Measurements from ENCODE around the gene PDE11A.

Gene PDE11A

DNA sequence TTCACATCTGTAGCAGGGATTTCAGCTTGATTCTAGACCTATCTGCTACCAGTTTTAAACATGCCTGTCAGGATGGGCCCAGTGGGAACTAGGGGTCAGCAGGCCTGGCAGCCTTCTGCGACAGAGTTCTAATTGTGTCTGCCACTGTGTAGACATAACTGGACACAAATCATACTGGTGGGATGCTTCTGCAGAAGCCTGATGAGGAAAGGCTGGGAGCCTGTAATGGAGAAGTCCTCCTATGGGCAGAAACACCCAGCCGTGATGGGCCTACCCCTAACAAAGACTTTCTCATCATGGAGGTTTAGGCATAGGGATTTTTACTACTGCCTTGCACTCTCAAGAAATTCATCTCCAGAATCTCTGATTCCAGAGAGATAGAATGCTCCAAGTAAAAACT is 166.9 kb downstream of the PDE11A start:
- H3K4me3 ChIP-seq (ENCODE audit: low read length) = peak overlapping the region; percentile 70
- H4K20me1 ChIP-seq (ENCODE audit: insufficient read depth, low read length) = no peaks in the 10 kb centered on the region
- peak overlapping the region; percentile 93 for H2AFZ ChIP-seq (ENCODE audit: low read depth, low read length)
- TF ChIP-seq, protein P1, sequence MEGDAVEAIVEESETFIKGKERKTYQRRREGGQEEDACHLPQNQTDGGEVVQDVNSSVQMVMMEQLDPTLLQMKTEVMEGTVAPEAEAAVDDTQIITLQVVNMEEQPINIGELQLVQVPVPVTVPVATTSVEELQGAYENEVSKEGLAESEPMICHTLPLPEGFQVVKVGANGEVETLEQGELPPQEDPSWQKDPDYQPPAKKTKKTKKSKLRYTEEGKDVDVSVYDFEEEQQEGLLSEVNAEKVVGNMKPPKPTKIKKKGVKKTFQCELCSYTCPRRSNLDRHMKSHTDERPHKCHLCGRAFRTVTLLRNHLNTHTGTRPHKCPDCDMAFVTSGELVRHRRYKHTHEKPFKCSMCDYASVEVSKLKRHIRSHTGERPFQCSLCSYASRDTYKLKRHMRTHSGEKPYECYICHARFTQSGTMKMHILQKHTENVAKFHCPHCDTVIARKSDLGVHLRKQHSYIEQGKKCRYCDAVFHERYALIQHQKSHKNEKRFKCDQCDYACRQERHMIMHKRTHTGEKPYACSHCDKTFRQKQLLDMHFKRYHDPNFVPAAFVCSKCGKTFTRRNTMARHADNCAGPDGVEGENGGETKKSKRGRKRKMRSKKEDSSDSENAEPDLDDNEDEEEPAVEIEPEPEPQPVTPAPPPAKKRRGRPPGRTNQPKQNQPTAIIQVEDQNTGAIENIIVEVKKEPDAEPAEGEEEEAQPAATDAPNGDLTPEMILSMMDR (IDR thresholded peaks at IDR 0.05; ENCODE audit: low read depth, low read length) = no peak
- TF ChIP-seq EZH2phosphoT487 (IDR thresholded peaks at IDR 0.05; ENCODE audit: low read depth) = no peak
- H3K4me1 ChIP-seq (ENCODE audit: low read length) = peaks cover 11% of the 10 kb centered on the region
- peak overlapping the region; percentile 25; the same call in 1 of the 2 replicates for H3K9ac ChIP-seq (ENCODE audit: low read length)
- H3K27ac ChIP-seq (ENCODE audit: low read length) = no peak overlapping the region
- H3K79me2 ChIP-seq (ENCODE audit: low read length) = no peaks in the 10 kb centered on the region
- no peaks in the 10 kb centered on the region for H3K36me3 ChIP-seq (replicated peaks; ENCODE audit: low read depth, low read length)
- no peaks in the 10 kb centered on the region for H3K9me3 ChIP-seq (ENCODE audit: insufficient read depth, low read length)
- no peaks in the 10 kb centered on the region for H3K27me3 ChIP-seq (ENCODE audit: low read depth, low read length)
- peak overlapping the region; percentile 78 for H3K4me2 ChIP-seq (ENCODE audit: low read length)

- Histone ChIP-seq H3K27me3 (ENCODE audit: low read depth, low read length) (no peaks in the 10 kb centered on the region), H3K4me1 (ENCODE audit: low read length) (peaks cover 11% of the 10 kb centered on the region), H3K27ac (ENCODE audit: low read length) (no peak overlapping the region), H3K4me2 (ENCODE audit: low read length) (no peak overlapping the region), H3K4me3 (ENCODE audit: low read length) (no peak overlapping the region), H3K36me3 (replicated peaks; ENCODE audit: low read depth, low read length) (no peaks in the 10 kb centered on the region), H4K20me1 (ENCODE audit: insufficient read depth, low read length) (no peaks in the 10 kb centered on the region), H3K9me3 (ENCODE audit: insufficient read depth, low read length) (no peaks in the 10 kb centered on the region), H3K79me2 (ENCODE audit: low read length) (no peaks in the 10 kb centered on the region), H2AFZ (ENCODE audit: low read depth, low read length) (no peak overlapping the region), H3K9ac (ENCODE audit: low read length) (no peak overlapping the region)
- TF ChIP-seq, protein P1 (IDR thresholded peaks at IDR 0.05; ENCODE audit: low read depth, low read length) = no peak
- no peak for TF ChIP-seq EZH2phosphoT487 (IDR thresholded peaks at IDR 0.05; ENCODE audit: low read depth)
These were observed 170.0 kb downstream of the PDE11A start for GRCh38 chr2:177902395-177903163.

DNA sequence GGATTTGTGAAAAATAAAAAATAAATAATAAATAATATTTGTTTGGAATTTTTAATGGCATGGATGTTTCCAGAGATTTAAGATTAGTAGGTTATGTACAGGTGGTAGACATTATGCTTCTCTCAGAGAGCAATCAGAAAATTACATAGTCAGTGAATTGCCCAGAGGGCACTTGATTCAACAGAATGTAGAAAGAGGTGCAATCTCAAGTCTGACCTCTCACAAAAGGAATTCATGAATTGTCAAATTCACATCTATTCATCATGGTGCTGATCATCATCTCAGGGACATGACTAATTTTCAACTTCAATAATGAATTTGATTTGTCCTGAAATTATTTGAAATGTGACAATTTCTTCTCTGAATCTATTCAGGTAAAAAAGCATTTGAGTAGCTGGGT is 172.5 kb downstream of the PDE11A start:
- Histone ChIP-seq H3K36me3 (replicated peaks; ENCODE audit: low read depth, low read length) (no peaks in the 10 kb centered on the region), H3K27me3 (ENCODE audit: low read depth, low read length) (no peaks in the 10 kb centered on the region), H3K27ac (ENCODE audit: low read length) (no peak overlapping the region), H3K4me1 (ENCODE audit: low read length) (no peaks in the 10 kb centered on the region), H3K9ac (ENCODE audit: low read length) (no peak overlapping the region), H3K4me2 (ENCODE audit: low read length) (no peak overlapping the region), H2AFZ (ENCODE audit: low read depth, low read length) (no peak overlapping the region), H3K9me3 (ENCODE audit: insufficient read depth, low read length) (no peaks in the 10 kb centered on the region), H3K4me3 (ENCODE audit: low read length) (no peak overlapping the region), H4K20me1 (ENCODE audit: insufficient read depth, low read length) (no peaks in the 10 kb centered on the region), H3K79me2 (ENCODE audit: low read length) (no peaks in the 10 kb centered on the region)
- no peak for TF ChIP-seq EZH2phosphoT487 (IDR thresholded peaks at IDR 0.05; ENCODE audit: low read depth)
- TF ChIP-seq, protein P1 (IDR thresholded peaks at IDR 0.05; ENCODE audit: low read depth, low read length) = no peak

GRCh38 chr2:177897278-177897677 is 175.3 kb downstream of the PDE11A start:
- Histone ChIP-seq H3K27me3 (ENCODE audit: low read depth, low read length) (no peaks in the 10 kb centered on the region), H3K4me2 (ENCODE audit: low read length) (no peak overlapping the region), H3K79me2 (ENCODE audit: low read length) (no peaks in the 10 kb centered on the region), H4K20me1 (ENCODE audit: insufficient read depth, low read length) (no peaks in the 10 kb centered on the region), H2AFZ (ENCODE audit: low read depth, low read length) (no peak overlapping the region), H3K9ac (ENCODE audit: low read length) (no peak overlapping the region), H3K4me1 (ENCODE audit: low read length) (no peaks in the 10 kb centered on the region), H3K9me3 (ENCODE audit: insufficient read depth, low read length) (no peaks in the 10 kb centered on the region), H3K36me3 (replicated peaks; ENCODE audit: low read depth, low read length) (no peaks in the 10 kb centered on the region), H3K27ac (ENCODE audit: low read length) (no peak overlapping the region), H3K4me3 (ENCODE audit: low read length) (no peak overlapping the region)
- TF ChIP-seq, protein P1 (IDR thresholded peaks at IDR 0.05; ENCODE audit: low read depth, low read length) = no peak
- TF ChIP-seq EZH2phosphoT487 (IDR thresholded peaks at IDR 0.05; ENCODE audit: low read depth) = no peak
